RWPE2 (cell line): ENCODE results near the gene ADAMTSL1.

Experiments used
- ATAC-seq: fragments of 200-7000 bp; cut with Tn5 transposase; 3 replicates; pipeline ENCODE4 v1.9.1; 2021; ENCODE audit warnings: low read depth
- DNase-seq: peaks from one replicate; pipeline ENCODE4 v3.0.0-alpha.2; 2020; ENCODE audit warnings: low spot score
- H3K27ac ChIP-seq: fragments of 450-650 bp; 2 replicates; pipeline ENCODE4 v1.5.1; 2017; ENCODE audit warnings: mild to moderate bottlenecking; ENCODE audit not compliant: poor library complexity, severe bottlenecking
- H3K27me3 ChIP-seq: fragments of 250-450 bp; sonication (Bioruptor Pico); 2 replicates; pipeline ENCODE4 v1.5.1; 2021; ENCODE audit warnings: mild to moderate bottlenecking, moderate library complexity; ENCODE audit not compliant: insufficient read depth, poor library complexity, severe bottlenecking
- H3K36me3 ChIP-seq: fragments of 250-450 bp; sonication (Bioruptor Pico); 2 replicates; pipeline ENCODE4 v1.5.1; 2020; ENCODE audit warnings: low read depth, mild to moderate bottlenecking, moderate library complexity
- H3K4me1 ChIP-seq: fragments of 250-450 bp; sonication (Bioruptor Pico); 2 replicates; pipeline ENCODE4 v1.5.1; 2021; ENCODE audit warnings: mild to moderate bottlenecking, moderate library complexity; ENCODE audit not compliant: insufficient read depth, poor library complexity, severe bottlenecking
- H3K4me3 ChIP-seq: fragments of 250-450 bp; sonication (Bioruptor Pico); 2 replicates; pipeline ENCODE4 v1.5.1; 2021; ENCODE audit warnings: mild to moderate bottlenecking, moderate library complexity; ENCODE audit not compliant: severe bottlenecking
- H3K9me3 ChIP-seq: fragments of 250-450 bp; sonication (Bioruptor Pico); 2 replicates; pipeline ENCODE4 v1.5.1; 2021; ENCODE audit warnings: mild to moderate bottlenecking, moderate library complexity; ENCODE audit not compliant: severe bottlenecking
- TF ChIP-seq, protein P1 (sequence below): fragments of 450-650 bp; IDR thresholded peaks from one replicate; pipeline ENCODE4 v1.5.1; 2017; ENCODE audit warnings: mild to moderate bottlenecking, moderate library complexity; ENCODE audit not compliant: poor library complexity, severe bottlenecking

The ADAMTSL1 gene

DNA sequence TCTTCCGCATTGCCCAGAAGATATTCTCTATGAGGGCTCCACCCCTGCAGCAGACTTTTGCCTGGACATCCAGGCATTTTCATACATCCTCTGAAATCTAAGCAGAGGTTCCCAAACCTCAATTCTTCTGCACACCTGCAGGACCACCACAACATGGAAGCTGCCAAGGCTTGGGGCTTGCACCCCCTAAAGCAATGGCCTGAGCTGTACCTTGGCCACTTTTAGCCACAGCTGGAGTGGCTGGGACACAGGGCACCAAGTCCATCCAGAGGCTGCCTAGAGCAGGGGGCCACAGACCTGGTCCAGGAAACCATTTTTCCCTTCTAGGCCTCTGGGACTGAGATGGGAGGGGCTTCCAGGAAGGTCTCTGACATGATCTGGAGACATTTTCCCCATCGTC lies 60.7 kb downstream of the ADAMTSL1 start:
- Histone ChIP-seq H3K36me3 (no peaks in the 10 kb centered on the region), H3K4me3 (no peak overlapping the region), H3K27me3 (no peaks in the 10 kb centered on the region), H3K27ac (no peak overlapping the region), H3K9me3 (peaks cover 2% of the 10 kb centered on the region), H3K4me1 (no peaks in the 10 kb centered on the region)
- ATAC-seq (no peak), DNase-seq (no peak)
- TF ChIP-seq, protein P1, sequence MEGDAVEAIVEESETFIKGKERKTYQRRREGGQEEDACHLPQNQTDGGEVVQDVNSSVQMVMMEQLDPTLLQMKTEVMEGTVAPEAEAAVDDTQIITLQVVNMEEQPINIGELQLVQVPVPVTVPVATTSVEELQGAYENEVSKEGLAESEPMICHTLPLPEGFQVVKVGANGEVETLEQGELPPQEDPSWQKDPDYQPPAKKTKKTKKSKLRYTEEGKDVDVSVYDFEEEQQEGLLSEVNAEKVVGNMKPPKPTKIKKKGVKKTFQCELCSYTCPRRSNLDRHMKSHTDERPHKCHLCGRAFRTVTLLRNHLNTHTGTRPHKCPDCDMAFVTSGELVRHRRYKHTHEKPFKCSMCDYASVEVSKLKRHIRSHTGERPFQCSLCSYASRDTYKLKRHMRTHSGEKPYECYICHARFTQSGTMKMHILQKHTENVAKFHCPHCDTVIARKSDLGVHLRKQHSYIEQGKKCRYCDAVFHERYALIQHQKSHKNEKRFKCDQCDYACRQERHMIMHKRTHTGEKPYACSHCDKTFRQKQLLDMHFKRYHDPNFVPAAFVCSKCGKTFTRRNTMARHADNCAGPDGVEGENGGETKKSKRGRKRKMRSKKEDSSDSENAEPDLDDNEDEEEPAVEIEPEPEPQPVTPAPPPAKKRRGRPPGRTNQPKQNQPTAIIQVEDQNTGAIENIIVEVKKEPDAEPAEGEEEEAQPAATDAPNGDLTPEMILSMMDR, result no peak

DNA sequence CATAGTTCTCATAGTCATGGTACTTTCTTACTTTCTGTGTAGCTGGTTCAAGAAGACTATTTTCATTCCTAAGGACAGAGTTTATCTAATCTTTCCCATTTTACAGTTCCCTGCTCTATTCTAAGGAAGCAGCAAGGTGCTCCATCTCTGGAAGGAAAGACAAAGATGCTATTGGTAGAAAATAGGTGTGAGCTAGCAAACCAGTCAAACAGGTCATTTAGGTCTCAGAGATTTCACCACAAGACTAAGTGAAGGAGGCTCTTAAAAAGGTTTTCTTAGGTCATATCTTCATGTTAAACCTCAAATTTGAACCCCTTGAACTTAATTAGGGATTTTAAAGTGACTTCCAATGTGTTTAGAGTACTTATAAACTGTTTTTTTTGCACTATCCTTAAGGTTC lies 62.6 kb downstream of the ADAMTSL1 start:
- TF ChIP-seq, protein P1, result no peak
- peaks cover 2% of the 10 kb centered on the region for H3K9me3 ChIP-seq

DNA sequence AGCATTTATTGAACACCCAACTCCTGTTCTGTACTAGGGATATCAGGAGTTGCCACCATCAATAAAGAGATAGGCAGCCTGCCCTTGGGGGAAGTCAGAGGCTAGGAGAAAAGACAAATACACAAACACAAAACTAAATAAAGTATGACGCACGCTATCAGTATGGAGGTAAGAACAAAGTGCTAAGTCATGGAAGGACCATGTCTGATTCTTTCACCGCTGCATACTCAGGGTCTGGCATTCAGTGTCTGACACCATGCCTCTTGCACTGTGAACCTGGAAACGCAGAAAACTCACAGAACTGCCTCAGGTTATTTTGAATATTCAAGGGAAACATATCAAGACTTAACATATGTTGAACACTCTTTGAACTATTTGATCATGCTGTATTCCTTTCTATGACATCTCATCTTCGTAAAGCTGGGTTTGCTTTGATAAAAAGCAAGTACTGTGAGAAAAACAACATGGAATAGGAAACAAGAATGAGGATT lies 65.3 kb downstream of the ADAMTSL1 start:
- DNase-seq (no peak), ATAC-seq (no peak)
- Histone ChIP-seq H3K36me3 (no peaks in the 10 kb centered on the region), H3K4me3 (no peak overlapping the region), H3K27me3 (no peaks in the 10 kb centered on the region), H3K9me3 (no peaks in the 10 kb centered on the region), H3K4me1 (peaks cover 13% of the 10 kb centered on the region), H3K27ac (no peak overlapping the region)
- TF ChIP-seq, protein P1, result no peak

More for the DNA sequence above, 62.6 kb downstream of the ADAMTSL1 start:
- no peaks in the 10 kb centered on the region for H3K36me3 ChIP-seq
- no peak for DNase-seq
- H3K27ac ChIP-seq, result no peak overlapping the region
- no peaks in the 10 kb centered on the region for H3K4me1 ChIP-seq
- no peak for ATAC-seq
- no peaks in the 10 kb centered on the region for H3K27me3 ChIP-seq
- no peak overlapping the region for H3K4me3 ChIP-seq

DNA sequence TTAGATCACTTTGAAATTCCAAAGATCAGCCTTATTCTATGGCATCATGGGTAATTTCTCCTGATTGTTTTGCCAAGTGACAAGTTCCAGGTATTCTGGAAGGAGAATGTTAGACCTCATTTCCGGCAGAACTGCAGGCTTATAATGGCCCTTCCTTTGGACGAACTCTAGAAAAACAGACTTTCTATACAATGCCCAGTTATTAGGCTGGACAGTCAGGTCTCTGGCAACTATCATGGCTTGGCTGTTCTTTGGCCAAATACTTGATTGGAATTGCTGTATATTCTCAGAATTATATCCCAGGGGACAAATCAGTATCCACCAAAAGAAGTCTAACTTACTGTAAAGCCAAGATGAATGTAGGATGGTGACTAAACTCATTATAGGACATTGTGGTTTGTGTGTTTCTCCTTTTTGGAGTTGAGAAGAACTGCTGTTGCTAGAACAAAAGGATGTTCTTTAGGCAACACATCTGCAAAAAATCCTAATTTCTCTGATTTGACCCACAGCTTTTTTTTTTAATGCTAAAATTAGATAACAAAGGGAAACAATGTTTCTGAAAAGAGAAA lies 69.0 kb downstream of the ADAMTSL1 start:
- H3K27ac ChIP-seq, result peak overlapping the region; percentile 67
- ATAC-seq (no peak), DNase-seq (no peak)
- H3K9me3 ChIP-seq, result no peaks in the 10 kb centered on the region
- no peaks in the 10 kb centered on the region for H3K27me3 ChIP-seq
- no peaks in the 10 kb centered on the region for H3K36me3 ChIP-seq
- H3K4me1 ChIP-seq, result peaks cover 21% of the 10 kb centered on the region
- no peak overlapping the region for H3K4me3 ChIP-seq
- TF ChIP-seq, protein P1, result no peak

DNA sequence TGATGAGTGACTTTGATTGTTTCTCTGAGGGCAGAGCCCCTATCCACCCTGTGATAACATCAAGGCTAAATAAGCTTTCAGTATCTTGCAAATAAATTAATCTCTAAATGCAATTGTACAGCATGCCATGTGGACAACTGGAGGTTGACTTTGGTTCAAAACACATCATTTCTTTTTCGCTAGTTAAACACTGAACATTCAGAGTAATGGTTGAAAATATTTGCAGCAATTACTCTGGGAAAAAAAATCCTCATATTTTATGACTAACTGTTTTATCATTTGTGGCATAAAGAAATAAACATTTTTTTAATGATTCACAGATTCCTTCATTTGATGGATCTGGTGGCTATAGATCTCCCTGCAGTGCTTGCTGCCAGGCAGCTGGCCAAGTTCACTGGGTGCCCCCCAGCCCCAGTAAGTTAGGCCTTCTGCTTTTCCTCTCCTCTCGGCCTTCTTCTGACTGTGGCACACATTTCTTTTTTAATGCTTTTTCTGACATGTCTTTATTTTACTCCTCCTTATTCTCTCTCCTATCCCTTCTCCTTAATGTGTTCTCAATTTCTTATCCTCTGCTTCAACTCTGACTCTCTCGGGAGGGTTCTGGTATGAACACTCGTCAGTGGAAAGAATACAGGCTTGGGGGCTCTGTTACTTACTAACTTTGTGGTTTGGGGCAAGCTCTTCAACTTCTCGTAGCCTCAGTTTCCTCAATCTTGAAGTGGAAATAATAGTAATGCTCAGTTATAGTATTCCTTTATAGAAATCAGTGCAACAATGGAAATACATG lies 69.6 kb downstream of the ADAMTSL1 start:
- TF ChIP-seq, protein P1, result no peak
- DNase-seq, result no peak
- H3K4me3 ChIP-seq, result no peak overlapping the region
- no peaks in the 10 kb centered on the region for H3K9me3 ChIP-seq
- peak overlapping the region; percentile 67 for H3K27ac ChIP-seq
- ATAC-seq, result peak; percentile 83
- H3K36me3 ChIP-seq, result no peaks in the 10 kb centered on the region
- H3K4me1 ChIP-seq, result peaks cover 21% of the 10 kb centered on the region
- H3K27me3 ChIP-seq, result no peaks in the 10 kb centered on the region
